ENCODE measurements around the gene SLC39A3.

- TF ChIP-seq POLR2A (IDR thresholded peaks at IDR 0.05) (no peak), CTCF (IDR thresholded peaks at IDR 0.05) (no peak)
Observed at GRCh38 chr19:2733930-2734588, 5.8 kb downstream of the SLC39A3 start.

Measured in thyroid gland (tissue), 4 donors.